ENCODE data around the gene PLEKHH2.

PLEKHH2 gene

GRCh38 chr2:43762286-43762685 lies 125.2 kb downstream of the PLEKHH2 start:
- no peak for DNase-seq (ENCODE audit: low read depth in 2 of 2)

GRCh38 chr2:43763091-43763490 lies 126.0 kb downstream of the PLEKHH2 start:
- no peak for DNase-seq (ENCODE audit: low read depth in 2 of 2)

GRCh38 chr2:43764086-43764705 lies 127.1 kb downstream of the PLEKHH2 start:
- no peak for DNase-seq (ENCODE audit: low read depth in 2 of 2)

- DNase-seq (ENCODE audit: low read depth in 2 of 2): no peak
Measured at GRCh38 chr2:43766006-43766405, 128.9 kb downstream of the PLEKHH2 start.

GRCh38 chr2:43773876-43774613 lies 137.0 kb downstream of the PLEKHH2 start, which contains the start of gene DYNC2LI1:
Gene DYNC2LI1 (plus strand): TSS chr2:43774039. CDS start chr2:43774139, 100 bp downstream.
- DNase-seq (ENCODE audit: low read depth in 2 of 2): peak; percentile 66 to 80

- DNase-seq (ENCODE audit: low read depth in 2 of 2): no peak
Measured at GRCh38 chr2:43774617-43775016, 137.6 kb downstream of the PLEKHH2 start.

GRCh38 chr2:43776324-43776723 lies 139.3 kb downstream of the PLEKHH2 start:
- no peak for DNase-seq (ENCODE audit: low read depth in 2 of 2)

GRCh38 chr2:43777306-43777926 lies 140.4 kb downstream of the PLEKHH2 start:
- DNase-seq (ENCODE audit: low read depth in 2 of 2): no peak

- no peak for DNase-seq (ENCODE audit: low read depth in 2 of 2)
Measured at GRCh38 chr2:43778233-43778632, 141.2 kb downstream of the PLEKHH2 start.

GRCh38 chr2:43787895-43788294 lies 150.8 kb downstream of the PLEKHH2 start:
- DNase-seq (ENCODE audit: low read depth in 2 of 2): no peak

GRCh38 chr2:43788646-43789045 lies 151.6 kb downstream of the PLEKHH2 start:
- DNase-seq (ENCODE audit: low read depth in 2 of 2): no peak

GRCh38 chr2:43790147-43790546 lies 153.1 kb downstream of the PLEKHH2 start:
- no peak for DNase-seq (ENCODE audit: low read depth in 2 of 2)

- DNase-seq (ENCODE audit: low read depth in 2 of 2): no peak
Measured at GRCh38 chr2:43791035-43791765, 154.1 kb downstream of the PLEKHH2 start.

- DNase-seq (ENCODE audit: low read depth in 2 of 2): no peak
Measured at GRCh38 chr2:43792653-43793052, 155.6 kb downstream of the PLEKHH2 start.

GRCh38 chr2:43794956-43795355 lies 157.9 kb downstream of the PLEKHH2 start:
- DNase-seq (ENCODE audit: low read depth in 2 of 2): no peak

- DNase-seq (ENCODE audit: low read depth in 2 of 2): no peak
Measured at GRCh38 chr2:43796206-43796605, 159.1 kb downstream of the PLEKHH2 start.

GRCh38 chr2:43798300-43798699 lies 161.2 kb downstream of the PLEKHH2 start:
- DNase-seq (ENCODE audit: low read depth in 2 of 2): no peak

- no peak for DNase-seq (ENCODE audit: low read depth in 2 of 2)
Measured at GRCh38 chr2:43800894-43801293, 163.8 kb downstream of the PLEKHH2 start.

GRCh38 chr2:43802135-43802534 lies 165.1 kb downstream of the PLEKHH2 start:
- DNase-seq (ENCODE audit: low read depth in 2 of 2): no peak

- DNase-seq (ENCODE audit: low read depth in 2 of 2): no peak
Measured at GRCh38 chr2:43803113-43803512, 166.1 kb downstream of the PLEKHH2 start.

GRCh38 chr2:43806719-43807031 lies 169.6 kb downstream of the PLEKHH2 start:
- DNase-seq (ENCODE audit: low read depth in 2 of 2): no peak

- DNase-seq (ENCODE audit: low read depth in 2 of 2): no peak
Measured at GRCh38 chr2:43810452-43810851, 173.4 kb downstream of the PLEKHH2 start.

All from stimulated activated CD4-positive, alpha-beta T cell treated with anti-CD3 and anti-CD28 coated beads, Interleukin-12 subunit alpha, Interleukin-12 subunit beta, amount 100 ng/mL, for 24 hours (primary cell).